K562 (cell line): ENCODE measurements around the gene LAPTM5. TPM values are rescaled to one million over a fixed set of nuclear protein-coding genes. Genes with fewer than 3 reads are reported as not detected.

Experiments
- BHLHE40 ChIP-seq: IDR thresholded peaks from 2 replicates; pipeline ENCODE4 v1.6.1; 2011; ENCODE audit warnings: low read length, improper control_type of control experiment
- CTBP1 ChIP-seq: fragments of 450-650 bp; IDR thresholded peaks from 2 replicates; pipeline ENCODE4 v1.6.1; 2016; ENCODE audit warnings: borderline replicate concordance
- ESRRB ChIP-seq: fragments of 250-450 bp; sonication (Bioruptor Pico); IDR thresholded peaks from 2 replicates; pipeline ENCODE4 v1.5.0; 2020; ENCODE audit warnings: mild to moderate bottlenecking, moderate library complexity, borderline replicate concordance
- IRF9 ChIP-seq: fragments of 450-650 bp; IDR thresholded peaks from 2 replicates; pipeline ENCODE4 v1.6.1; 2016; ENCODE audit warnings: missing biosample characterization, missing genetic modification characterization
- JUN ChIP-seq, 2 experiments: sonication (generic) in 1 of 2; formaldehyde crosslinking in 1 of 2; IDR thresholded peaks; 2 replicates each; pipeline versions ENCODE4 v1.6.1 to v1.8.0; 2012 to 2022; ENCODE audit warnings: borderline replicate concordance in 2 of 2, mild to moderate bottlenecking in 2 of 2, improper control_type of control experiment in 1 of 2, low read depth in 1 of 2, low read length in 1 of 2, missing genetic modification reagents in 1 of 2
- MAX ChIP-seq: sonication (generic); formaldehyde crosslinking; IDR thresholded peaks from 2 replicates; pipeline ENCODE4 v1.9.0; 2022; ENCODE audit warnings: mild to moderate bottlenecking, missing genetic modification reagents
- NCOR1 ChIP-seq: fragments of 450-650 bp; IDR thresholded peaks from 2 replicates; pipeline ENCODE4 v1.6.1; 2016; ENCODE audit warnings: mild to moderate bottlenecking, moderate library complexity
- POLR2B ChIP-seq: fragments of 450-650 bp; IDR thresholded peaks from 2 replicates; pipeline ENCODE4 v1.6.1; 2018; ENCODE audit warnings: low read depth; ENCODE audit not compliant: partially characterized antibody
- SRSF1 ChIP-seq: fragments of 200-400 bp; formaldehyde crosslinking; IDR thresholded peaks from 2 replicates; pipeline ENCODE4 v1.6.1; 2017; ENCODE audit warnings: mild to moderate bottlenecking, low read depth, low read length, moderate library complexity
- ZBTB11 ChIP-seq, 3 experiments: fragments of 200-800 bp in 1 of 3; fragments of 250-450 bp in 1 of 3; fragments of 450-650 bp in 1 of 3; sonication (Bioruptor Pico) in 1 of 3; sonication (Bioruptor generic) in 1 of 3; formaldehyde crosslinking in 1 of 3; IDR thresholded peaks; 2 replicates each; pipeline versions ENCODE4 v1.6.1 to v1.8.0; 2016 to 2022; ENCODE audit warnings: mild to moderate bottlenecking in 2 of 3, missing genetic modification characterization in 2 of 3, missing compliant biosample characterization in 1 of 3, moderate library complexity in 1 of 3
- ZNF23 ChIP-seq: fragments of 250-450 bp; sonication (Bioruptor Pico); IDR thresholded peaks from 2 replicates; pipeline ENCODE4 v1.4.0; 2020; ENCODE audit warnings: mild to moderate bottlenecking
- ZNF24 ChIP-seq: fragments of 450-650 bp; IDR thresholded peaks from 2 replicates; pipeline ENCODE4 v1.6.1; 2016
- ZNF668 ChIP-seq: fragments of 250-450 bp; sonication (Bioruptor Pico); IDR thresholded peaks from 2 replicates; pipeline ENCODE4 v1.8.0; 2022; ENCODE audit warnings: mild to moderate bottlenecking, inconsistent platforms
- ZNF778 ChIP-seq: fragments of 450-650 bp; formaldehyde crosslinking; IDR thresholded peaks from 2 replicates; pipeline ENCODE4 v1.4.0; 2020; ENCODE audit warnings: mild to moderate bottlenecking, moderate library complexity
- polyA plus RNA-seq, 8 experiments: library from polyadenylated mRNA; depleted of rRNA in 4 of 8; stranded (reverse) in 5 of 8; unstranded in 3 of 8; fragments of >200 nt; fragmentation: Nextera tagmentation in 2 of 8; fragmentation: Illumina TruSeq in 1 of 8; extraction: Ambion mirVana in 2 of 8; extraction: Trizol in 1 of 8; gene quantifications; 2 replicates each; pipeline versions ENCODE4 v1.2.1 to v1.2.3, GENCODE V29; 2011 to 2014; ENCODE audit warnings: inconsistent platforms in 1 of 8, missing spikeins in 1 of 8
- total RNA-seq, 7 experiments: library from RNA; depleted of rRNA in 6 of 7; stranded (reverse); fragments of >200 nt in 6 of 7; fragmentation: Illumina TruSeq in 2 of 7; extraction: Trizol in 2 of 7; gene quantifications; 2 replicates each; pipeline versions ENCODE4 v1.2.1 to v1.2.3, GENCODE V29; 2011 to 2021; ENCODE audit warnings: low replicate concordance in 1 of 7
- TF ChIP-seq, protein P1 (sequence below): fragments of 450-650 bp; IDR thresholded peaks from 2 replicates; pipeline ENCODE4 v1.6.1; 2016
- TF ChIP-seq, protein P2 (sequence below), 2 experiments: fragments of 450-650 bp; IDR thresholded peaks; 2 replicates each; pipeline ENCODE4 v1.6.1; 2018; ENCODE audit warnings: mild to moderate bottlenecking in 2 of 2, low read depth in 1 of 2; ENCODE audit not compliant: partially characterized antibody in 2 of 2
- TF ChIP-seq, protein P3 (sequence below): fragments of 250-450 bp; sonication (Bioruptor Pico); IDR thresholded peaks from 2 replicates; pipeline ENCODE4 v1.5.0; 2020; ENCODE audit warnings: mild to moderate bottlenecking

LAPTM5 gene
- total and polyA plus RNA-seq, 9 of the 15 experiments (the other 6 are each of a cell fraction or from before 2014, with no cell fraction given): 2.4 to 47.3 (median 20.3) TPM

GRCh38 chr1:30699762-30700161, 57.8 kb downstream of the LAPTM5 start (continued):
- no peak for TF ChIP-seq SRSF1
- TF ChIP-seq ZNF24: no peak
- no peak for TF ChIP-seq JUN (IDR thresholded peaks at IDR 0.05; ENCODE audit: borderline replicate concordance, low read depth, low read length)
- TF ChIP-seq JUN (CRISPR knock-in tag; IDR thresholded peaks at IDR 0.05; ENCODE audit: borderline replicate concordance): no peak
- TF ChIP-seq ZNF668: no peak
- TF ChIP-seq ESRRB (CRISPR knock-in tag): no peak
- no peak for TF ChIP-seq ZNF23 (CRISPR knock-in tag)
- TF ChIP-seq, protein P1, sequence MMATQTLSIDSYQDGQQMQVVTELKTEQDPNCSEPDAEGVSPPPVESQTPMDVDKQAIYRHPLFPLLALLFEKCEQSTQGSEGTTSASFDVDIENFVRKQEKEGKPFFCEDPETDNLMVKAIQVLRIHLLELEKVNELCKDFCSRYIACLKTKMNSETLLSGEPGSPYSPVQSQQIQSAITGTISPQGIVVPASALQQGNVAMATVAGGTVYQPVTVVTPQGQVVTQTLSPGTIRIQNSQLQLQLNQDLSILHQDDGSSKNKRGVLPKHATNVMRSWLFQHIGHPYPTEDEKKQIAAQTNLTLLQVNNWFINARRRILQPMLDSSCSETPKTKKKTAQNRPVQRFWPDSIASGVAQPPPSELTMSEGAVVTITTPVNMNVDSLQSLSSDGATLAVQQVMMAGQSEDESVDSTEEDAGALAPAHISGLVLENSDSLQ: no peak
- TF ChIP-seq ZNF778 (CRISPR knock-in tag): no peak
- no peak for TF ChIP-seq ZBTB11 (CRISPR knock-in tag; IDR thresholded peaks at IDR 0.05)
- no peak for TF ChIP-seq NCOR1
- TF ChIP-seq BHLHE40: no peak
- no peak for TF ChIP-seq POLR2B
- TF ChIP-seq CTBP1: peak; percentile 38; the same call in 1 of the 2 replicates
- TF ChIP-seq IRF9 (tag): no peak
- TF ChIP-seq, protein P2, sequence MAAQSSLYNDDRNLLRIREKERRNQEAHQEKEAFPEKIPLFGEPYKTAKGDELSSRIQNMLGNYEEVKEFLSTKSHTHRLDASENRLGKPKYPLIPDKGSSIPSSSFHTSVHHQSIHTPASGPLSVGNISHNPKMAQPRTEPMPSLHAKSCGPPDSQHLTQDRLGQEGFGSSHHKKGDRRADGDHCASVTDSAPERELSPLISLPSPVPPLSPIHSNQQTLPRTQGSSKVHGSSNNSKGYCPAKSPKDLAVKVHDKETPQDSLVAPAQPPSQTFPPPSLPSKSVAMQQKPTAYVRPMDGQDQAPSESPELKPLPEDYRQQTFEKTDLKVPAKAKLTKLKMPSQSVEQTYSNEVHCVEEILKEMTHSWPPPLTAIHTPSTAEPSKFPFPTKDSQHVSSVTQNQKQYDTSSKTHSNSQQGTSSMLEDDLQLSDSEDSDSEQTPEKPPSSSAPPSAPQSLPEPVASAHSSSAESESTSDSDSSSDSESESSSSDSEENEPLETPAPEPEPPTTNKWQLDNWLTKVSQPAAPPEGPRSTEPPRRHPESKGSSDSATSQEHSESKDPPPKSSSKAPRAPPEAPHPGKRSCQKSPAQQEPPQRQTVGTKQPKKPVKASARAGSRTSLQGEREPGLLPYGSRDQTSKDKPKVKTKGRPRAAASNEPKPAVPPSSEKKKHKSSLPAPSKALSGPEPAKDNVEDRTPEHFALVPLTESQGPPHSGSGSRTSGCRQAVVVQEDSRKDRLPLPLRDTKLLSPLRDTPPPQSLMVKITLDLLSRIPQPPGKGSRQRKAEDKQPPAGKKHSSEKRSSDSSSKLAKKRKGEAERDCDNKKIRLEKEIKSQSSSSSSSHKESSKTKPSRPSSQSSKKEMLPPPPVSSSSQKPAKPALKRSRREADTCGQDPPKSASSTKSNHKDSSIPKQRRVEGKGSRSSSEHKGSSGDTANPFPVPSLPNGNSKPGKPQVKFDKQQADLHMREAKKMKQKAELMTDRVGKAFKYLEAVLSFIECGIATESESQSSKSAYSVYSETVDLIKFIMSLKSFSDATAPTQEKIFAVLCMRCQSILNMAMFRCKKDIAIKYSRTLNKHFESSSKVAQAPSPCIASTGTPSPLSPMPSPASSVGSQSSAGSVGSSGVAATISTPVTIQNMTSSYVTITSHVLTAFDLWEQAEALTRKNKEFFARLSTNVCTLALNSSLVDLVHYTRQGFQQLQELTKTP (IDR thresholded peaks at IDR 0.05; ENCODE audit: low read depth in 1 of 2, partially characterized antibody in 2 of 2): no peak
- TF ChIP-seq MAX (CRISPR knock-in tag): no peak
- TF ChIP-seq, protein P3, sequence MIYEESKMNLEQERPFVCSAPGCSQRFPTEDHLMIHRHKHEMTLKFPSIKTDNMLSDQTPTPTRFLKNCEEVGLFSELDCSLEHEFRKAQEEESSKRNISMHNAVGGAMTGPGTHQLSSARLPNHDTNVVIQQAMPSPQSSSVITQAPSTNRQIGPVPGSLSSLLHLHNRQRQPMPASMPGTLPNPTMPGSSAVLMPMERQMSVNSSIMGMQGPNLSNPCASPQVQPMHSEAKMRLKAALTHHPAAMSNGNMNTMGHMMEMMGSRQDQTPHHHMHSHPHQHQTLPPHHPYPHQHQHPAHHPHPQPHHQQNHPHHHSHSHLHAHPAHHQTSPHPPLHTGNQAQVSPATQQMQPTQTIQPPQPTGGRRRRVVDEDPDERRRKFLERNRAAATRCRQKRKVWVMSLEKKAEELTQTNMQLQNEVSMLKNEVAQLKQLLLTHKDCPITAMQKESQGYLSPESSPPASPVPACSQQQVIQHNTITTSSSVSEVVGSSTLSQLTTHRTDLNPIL (CRISPR knock-in tag): no peak
